Sigmoid colon (tissue), 4 donors: ENCODE results near the gene SLX1B.
"Not testable (repeated sequence)": the region's sequence is repeated elsewhere in the genome, so short reads cannot be mapped to it uniquely, and the experiment has no call there.

Experiments
- EP300 ChIP-seq, 4 donors: sonication (generic); formaldehyde crosslinking; IDR thresholded peaks; one replicate each; pipeline ENCODE4 v1.6.1; 2017; ENCODE audit warnings: antibody characterized with exemption in 4 of 4
- POLR2A ChIP-seq, 2 donors: fragments of 450-650 bp; IDR thresholded peaks; one replicate each; pipeline ENCODE4 v1.6.1; 2016; ENCODE audit warnings: antibody characterized with exemption in 2 of 2, mild to moderate bottlenecking in 2 of 2, moderate library complexity in 2 of 2
- POLR2AphosphoS5 ChIP-seq, 4 donors: sonication (generic); formaldehyde crosslinking; IDR thresholded peaks; one replicate each; pipeline ENCODE4 v1.6.1; 2017; ENCODE audit warnings: antibody characterized with exemption in 4 of 4
- TF ChIP-seq, protein P1 (sequence below), 4 experiments: fragments of 450-650 bp in 3 of 4; fragments of 200-600 bp in 1 of 4; IDR thresholded peaks; one replicate each; pipeline ENCODE4 v1.5.1; 2016 to 2019; ENCODE audit warnings: antibody characterized with exemption in 4 of 4, mild to moderate bottlenecking in 3 of 4, moderate library complexity in 2 of 4

DNA sequence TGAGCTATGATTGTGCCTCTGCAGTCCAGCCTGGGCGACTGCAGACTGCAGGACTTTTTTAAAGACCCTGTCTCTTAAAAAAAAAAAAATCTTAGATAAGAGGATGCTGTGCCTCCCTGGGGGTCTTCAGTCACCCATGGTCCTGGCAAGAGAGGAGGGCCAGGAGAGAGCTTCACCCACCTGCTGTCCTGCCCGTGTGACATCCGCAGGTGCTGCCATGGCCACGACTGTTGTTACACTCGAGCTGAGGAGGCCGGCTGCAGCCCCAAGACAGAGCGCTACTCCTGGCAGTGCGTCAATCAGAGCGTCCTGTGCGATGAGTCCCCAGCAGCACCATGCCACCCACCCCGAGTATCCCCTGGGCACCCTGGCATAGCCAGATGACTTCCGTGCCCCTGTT, 27.9 kb downstream of the SLX1B start:
- TF ChIP-seq, protein P1, sequence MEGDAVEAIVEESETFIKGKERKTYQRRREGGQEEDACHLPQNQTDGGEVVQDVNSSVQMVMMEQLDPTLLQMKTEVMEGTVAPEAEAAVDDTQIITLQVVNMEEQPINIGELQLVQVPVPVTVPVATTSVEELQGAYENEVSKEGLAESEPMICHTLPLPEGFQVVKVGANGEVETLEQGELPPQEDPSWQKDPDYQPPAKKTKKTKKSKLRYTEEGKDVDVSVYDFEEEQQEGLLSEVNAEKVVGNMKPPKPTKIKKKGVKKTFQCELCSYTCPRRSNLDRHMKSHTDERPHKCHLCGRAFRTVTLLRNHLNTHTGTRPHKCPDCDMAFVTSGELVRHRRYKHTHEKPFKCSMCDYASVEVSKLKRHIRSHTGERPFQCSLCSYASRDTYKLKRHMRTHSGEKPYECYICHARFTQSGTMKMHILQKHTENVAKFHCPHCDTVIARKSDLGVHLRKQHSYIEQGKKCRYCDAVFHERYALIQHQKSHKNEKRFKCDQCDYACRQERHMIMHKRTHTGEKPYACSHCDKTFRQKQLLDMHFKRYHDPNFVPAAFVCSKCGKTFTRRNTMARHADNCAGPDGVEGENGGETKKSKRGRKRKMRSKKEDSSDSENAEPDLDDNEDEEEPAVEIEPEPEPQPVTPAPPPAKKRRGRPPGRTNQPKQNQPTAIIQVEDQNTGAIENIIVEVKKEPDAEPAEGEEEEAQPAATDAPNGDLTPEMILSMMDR (IDR thresholded peaks at IDR 0.05): not testable (repeated sequence)
- TF ChIP-seq POLR2AphosphoS5, POLR2A, EP300 (IDR thresholded peaks at IDR 0.05): not testable (repeated sequence)
